CD4-positive, alpha-beta T cell treated with Interleukin-2 at 100 ng/mL for 4 hours (primary cell): Measurements from ENCODE around the gene FOLR2.
"Not testable (repeated sequence)": the region's sequence is repeated elsewhere in the genome, so short reads cannot be mapped to it uniquely, and the experiment has no call there.

Source experiments
- DNase-seq: peaks from one replicate; pipeline ENCODE4 v3.0.0-alpha.2; 2020; ENCODE audit warnings: low spot score

FOLR2 gene

GRCh38 chr11:72216638-72217037 lies at the start of gene FOLR2:
Gene FOLR2 (plus strand): TSS chr11:72216794. CDS start chr11:72218585, 1,791 bp downstream.
- DNase-seq, result no peak

- DNase-seq, result not testable (repeated sequence)
Observed at GRCh38 chr11:72169046-72169555, 47.5 kb upstream of the FOLR2 start.

GRCh38 chr11:72169754-72170153 lies 46.8 kb upstream of the FOLR2 start:
- DNase-seq, result not testable (repeated sequence)

DNA sequence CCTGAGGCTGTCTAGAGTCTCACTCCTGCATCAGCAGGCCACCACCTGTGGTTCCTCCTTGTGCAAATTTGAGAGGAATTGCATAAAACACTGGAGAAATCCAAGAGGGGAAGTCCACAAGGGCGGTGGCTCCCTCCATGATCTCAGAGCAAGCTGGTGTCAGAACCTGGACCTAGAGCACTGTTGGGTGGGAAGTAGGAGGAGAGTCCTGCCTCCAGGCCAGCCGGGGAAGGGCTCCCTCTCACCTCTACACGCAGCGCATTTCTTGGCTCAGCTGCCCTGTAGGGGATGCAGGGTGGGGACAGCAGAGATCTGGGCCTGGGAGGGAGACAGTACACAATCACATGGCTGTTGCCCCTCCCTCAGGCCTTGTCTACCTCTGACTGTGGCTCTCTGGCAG lies 44.6 kb upstream of the FOLR2 start:
- DNase-seq, result not testable (repeated sequence)

DNA sequence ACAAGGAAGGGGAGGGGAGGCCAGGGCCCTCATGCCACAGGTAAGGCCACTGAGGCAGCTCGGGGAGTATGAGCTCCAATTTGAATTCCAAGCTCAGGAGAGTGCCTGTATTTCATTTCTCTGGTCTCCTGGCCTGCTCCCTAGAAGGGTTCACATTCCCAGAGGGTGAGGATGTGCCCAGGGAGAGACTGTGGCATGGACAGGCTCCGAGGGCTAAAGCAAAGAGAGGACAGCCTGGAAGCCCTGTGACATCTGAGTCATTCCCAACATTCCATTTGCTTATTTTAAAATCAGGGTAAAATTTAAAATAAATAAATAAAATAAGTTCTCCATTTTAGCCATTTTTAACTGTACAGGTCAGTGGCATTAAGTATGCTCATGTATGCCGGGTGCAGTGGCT lies 43.3 kb upstream of the FOLR2 start:
- no peak for DNase-seq

- no peak for DNase-seq
Observed at GRCh38 chr11:72174302-72175070, 42.1 kb upstream of the FOLR2 start.

GRCh38 chr11:72177656-72178055 lies 38.9 kb upstream of the FOLR2 start:
- DNase-seq, result no peak

GRCh38 chr11:72179049-72179803 lies 37.4 kb upstream of the FOLR2 start:
- DNase-seq, result no peak

DNA sequence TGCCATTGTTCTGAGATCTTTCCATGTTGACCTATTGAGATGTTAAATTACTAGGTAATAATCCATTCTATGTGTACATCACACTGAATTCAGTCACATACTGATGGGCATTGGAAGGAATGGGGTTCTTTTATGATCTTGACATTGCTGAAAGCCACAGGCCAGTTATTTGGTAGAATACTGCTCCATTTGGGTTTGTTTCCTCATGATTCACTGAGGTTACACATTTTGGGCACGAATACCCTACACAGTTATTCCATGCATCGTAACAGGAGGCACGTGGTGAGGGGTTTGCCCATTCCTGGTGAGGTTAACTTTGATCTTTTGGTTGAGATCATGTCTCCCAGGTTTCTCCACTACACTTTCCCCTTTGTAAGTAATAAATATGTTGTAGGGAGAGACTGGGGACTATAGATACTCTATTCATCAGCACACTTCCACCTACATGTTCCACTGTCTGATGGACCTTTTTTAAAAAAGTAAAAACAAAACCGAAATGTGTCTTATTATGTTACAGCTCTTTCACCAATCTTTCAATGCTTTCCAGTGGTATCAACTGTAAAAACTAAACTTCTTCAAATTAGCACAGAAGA lies 36.7 kb upstream of the FOLR2 start:
- DNase-seq, result no peak

- DNase-seq, result not testable (repeated sequence)
Observed at GRCh38 chr11:72180892-72181552, 35.6 kb upstream of the FOLR2 start.

GRCh38 chr11:72181553-72181958 lies 35.0 kb upstream of the FOLR2 start:
- not testable (repeated sequence) for DNase-seq

GRCh38 chr11:72188267-72188666 lies 28.3 kb upstream of the FOLR2 start:
- no peak for DNase-seq

GRCh38 chr11:72189455-72190250 lies 26.9 kb upstream of the FOLR2 start:
- no peak for DNase-seq

DNA sequence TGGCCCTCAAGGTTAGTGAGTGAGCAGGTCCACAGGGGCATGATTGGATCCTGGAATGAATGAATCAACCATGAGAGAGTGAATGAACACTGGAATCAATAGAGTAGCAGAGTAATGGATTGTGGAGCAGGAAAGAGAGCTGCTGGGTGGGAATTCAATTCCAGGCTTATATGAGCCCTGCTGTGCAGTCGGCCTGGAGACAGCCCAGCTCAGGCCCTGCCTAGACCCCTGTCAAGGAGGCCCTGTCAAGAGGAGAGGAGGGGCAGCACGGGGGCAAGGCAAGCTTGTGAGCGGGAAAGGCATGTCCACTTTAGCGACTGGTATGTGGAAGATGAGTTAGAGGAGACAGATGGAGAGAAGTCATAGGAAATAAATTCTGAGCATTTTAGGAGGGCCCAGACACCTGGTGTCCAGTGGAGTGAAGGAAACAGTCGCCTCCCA lies 25.9 kb upstream of the FOLR2 start:
- DNase-seq, result no peak

- DNase-seq, result no peak
Observed at GRCh38 chr11:72191961-72192381, 24.6 kb upstream of the FOLR2 start, which contains the start of gene FOLR1. Gene FOLR1 (plus strand): TSS chr11:72192140. CDS start chr11:72192174, 34 bp downstream.

DNA sequence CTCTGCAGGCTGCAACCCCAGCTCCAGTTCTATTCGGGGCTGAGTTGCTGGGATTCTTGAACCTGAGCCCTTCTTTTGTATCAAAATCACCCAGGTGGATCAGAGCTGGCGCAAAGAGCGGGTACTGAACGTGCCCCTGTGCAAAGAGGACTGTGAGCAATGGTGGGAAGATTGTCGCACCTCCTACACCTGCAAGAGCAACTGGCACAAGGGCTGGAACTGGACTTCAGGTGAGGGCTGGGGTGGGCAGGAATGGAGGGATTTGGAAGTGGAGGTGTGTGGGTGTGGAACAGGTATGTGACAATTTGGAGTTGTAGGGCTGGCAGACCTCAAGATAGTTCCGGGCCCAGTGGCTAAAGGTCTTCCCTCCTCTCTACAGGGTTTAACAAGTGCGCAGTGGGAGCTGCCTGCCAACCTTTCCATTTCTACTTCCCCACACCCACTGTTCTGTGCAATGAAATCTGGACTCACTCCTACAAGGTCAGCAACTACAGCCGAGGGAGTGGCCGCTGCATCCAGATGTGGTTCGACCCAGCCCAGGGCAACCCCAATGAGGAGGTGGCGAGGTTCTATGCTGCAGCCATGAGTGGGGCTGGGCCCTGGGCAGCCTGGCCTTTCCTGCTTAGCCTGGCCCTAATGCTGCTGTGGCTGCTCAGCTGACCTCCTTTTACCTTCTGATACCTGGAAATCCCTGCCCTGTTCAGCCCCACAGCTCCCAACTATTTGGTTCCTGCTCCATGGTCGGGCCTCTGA lies 20.9 kb upstream of the FOLR2 start:
- no peak for DNase-seq

DNA sequence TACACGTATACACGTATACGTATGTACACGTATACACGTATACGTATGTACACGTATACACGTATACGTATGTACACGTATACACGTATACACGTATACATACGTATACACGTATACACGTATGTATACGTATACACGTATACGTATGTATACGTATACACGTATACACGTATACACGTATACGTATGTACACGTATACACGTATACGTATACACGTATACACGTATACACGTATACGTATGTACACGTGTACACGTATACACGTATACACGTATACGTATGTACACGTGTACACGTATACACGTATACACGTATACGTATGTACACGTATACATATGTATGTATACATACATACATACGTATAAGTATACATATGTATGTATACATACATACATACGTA lies 15.1 kb upstream of the FOLR2 start:
- DNase-seq, result not testable (repeated sequence)

- DNase-seq, result no peak
Observed at GRCh38 chr11:72202571-72202970, 14.0 kb upstream of the FOLR2 start.

GRCh38 chr11:72203163-72203562 lies 13.4 kb upstream of the FOLR2 start:
- no peak for DNase-seq

GRCh38 chr11:72204886-72205285 lies 11.7 kb upstream of the FOLR2 start:
- DNase-seq, result no peak
